Ovary (tissue), 9 donors: ENCODE data around the gene TOPAZ1. TPM values are rescaled to one million over a fixed set of nuclear protein-coding genes. Genes with fewer than 3 reads are reported as not detected.

ENCODE experiments used
- DNase-seq, 5 donors: peaks; one replicate each; pipeline ENCODE4 v3.0.0-alpha.2; 2019 to 2020
- H3K27ac ChIP-seq, 2 donors: fragments of 200-600 bp; one replicate each; pipeline versions ENCODE4 v1.5.1 to v1.8.0; 2019 to 2022
- H3K27me3 ChIP-seq: fragments of 200-600 bp; one replicate; pipeline ENCODE4 v1.8.0; 2022
- H3K36me3 ChIP-seq: fragments of 200-600 bp; sonication (generic); one replicate; pipeline ENCODE4 v1.5.1; 2019
- H3K4me1 ChIP-seq: one replicate; pipeline ENCODE4 v1.8.1; 2013; ENCODE audit warnings: mild to moderate bottlenecking, moderate library complexity; ENCODE audit not compliant: insufficient read depth
- H3K4me3 ChIP-seq: fragments of 200-600 bp; sonication (generic); one replicate; pipeline ENCODE4 v1.5.1; 2017
- H3K9me3 ChIP-seq, 2 donors: fragments of 200-600 bp in 1 of 2; sonication (generic) in 1 of 2; one replicate each; pipeline versions ENCODE4 v1.5.1 to v1.8.1; 2013 to 2019; ENCODE audit warnings: mild to moderate bottlenecking in 1 of 2, moderate library complexity in 1 of 2
- CTCF ChIP-seq, 3 donors: fragments of 450-650 bp in 2 of 3; fragments of 200-600 bp in 1 of 3; IDR thresholded peaks; one replicate each; pipeline versions ENCODE4 v1.5.1 to v1.8.0; 2016 to 2022; ENCODE audit warnings: antibody characterized with exemption in 3 of 3, mild to moderate bottlenecking in 1 of 3
- EP300 ChIP-seq: sonication (generic); formaldehyde crosslinking; IDR thresholded peaks from one replicate; pipeline ENCODE4 v1.6.1; 2017; ENCODE audit warnings: antibody characterized with exemption
- POLR2A ChIP-seq: fragments of 450-650 bp; IDR thresholded peaks from one replicate; pipeline ENCODE4 v1.6.1; 2017; ENCODE audit warnings: antibody characterized with exemption, mild to moderate bottlenecking, moderate library complexity
- WGBS, 3 donors: extraction: QIAGEN DNeasy Blood & Tissue Kit in 1 of 3; methylation state at CpG; one replicate each; pipeline versions ENCODE4 v1.1.5 to v1.1.7; 2013 to 2017; 5-methylcytosine and 5-hydroxymethylcytosine counted together
- intact Hi-C, 4 donors: fragments of 100-400 bp; cut with DNase I; formaldehyde crosslinking; loops; one replicate each; pipeline versions ENCODE4 v1.11.0 to v1.15.1; 2022 to 2023
- polyA plus RNA-seq, 2 donors: library from polyadenylated mRNA; stranded (reverse); fragments of 200-250 nt in 1 of 2; fragments of 350-450 nt in 1 of 2; fragmentation: Illumina TruSeq in 1 of 2; extraction: RNeasy Lipid Tissue Mini Kit (QIAGEN cat#74804) in 1 of 2; gene quantifications; one replicate each; pipeline ENCODE4 v1.2.3, GENCODE V29; 2013 to 2014
- total RNA-seq, 7 donors: library from RNA; depleted of rRNA in 2 of 7; stranded (reverse); fragments of >200 nt in 2 of 7; fragmentation: NEBNext Ultra II Directional in 3 of 7; extraction: Animal tissue kit (Norgen Biotek cat#: 25700) in 3 of 7; gene quantifications; one replicate each; pipeline versions ENCODE4 v1.1.0 to v1.2.4, GENCODE V29; 2016 to 2023
- donor health status: DM: no; HTN: no; CAD: no; lungs with moderate emphysema.
- donor health status: DM: no; HTN: no; CAD: no.
- donor health status: Bipolar disorder and iron deficiency.
- donor health status: DM: yes; HTN: yes; CAD: no.
- donor health status: DM: no; HTN: no; CAD: no.
- donor health status: DM: yes; HTN: yes; CAD: no.

TOPAZ1 gene
- total and polyA plus RNA-seq, 9 donors: 0.02 TPM; not detected in 8

GRCh38 chr3:44265815-44266214, 24.1 kb downstream of the TOPAZ1 start:
- no peak for DNase-seq
- Histone ChIP-seq H3K27me3 (no peaks in the 10 kb centered on the region), H3K27ac (no peak overlapping the region), H3K36me3 (no peaks in the 10 kb centered on the region), H3K4me1 (no peaks in the 10 kb centered on the region), H3K4me3 (no peak overlapping the region), H3K9me3 (no peaks in the 10 kb centered on the region)
- intact Hi-C loops: no loop called here
- WGBS, 3 donors: 76 to 82% (median 77%) methylated on average over 3 of the region's 3 CpGs
- TF ChIP-seq EP300: no peak
- TF ChIP-seq CTCF (IDR thresholded peaks at IDR 0.05): no peak
- TF ChIP-seq POLR2A: no peak

- Histone ChIP-seq H3K27me3 (no peaks in the 10 kb centered on the region), H3K4me3 (no peak overlapping the region), H3K4me1 (no peaks in the 10 kb centered on the region), H3K36me3 (no peaks in the 10 kb centered on the region), H3K9me3 (peaks cover 0 to 3% of the 10 kb centered on the region in 2 donors), H3K27ac (no peak overlapping the region)
- no peak for TF ChIP-seq CTCF (IDR thresholded peaks at IDR 0.05)
- no peak for TF ChIP-seq POLR2A
- no peak for TF ChIP-seq EP300
- WGBS, 3 donors: 75 to 87% (median 85%) methylated on average over 2 of the region's 2 CpGs
- no peak for DNase-seq
- intact Hi-C loops: no loop called here
Observed at GRCh38 chr3:44272191-44272590, 30.5 kb downstream of the TOPAZ1 start.

GRCh38 chr3:44277925-44278324, 36.2 kb downstream of the TOPAZ1 start:
- no peak overlapping the region for H3K27ac ChIP-seq
- H3K4me3 ChIP-seq: no peak overlapping the region
- H3K27me3 ChIP-seq: no peaks in the 10 kb centered on the region
- no peaks in the 10 kb centered on the region for H3K9me3 ChIP-seq
- DNase-seq: no peak
- 49 to 61% (median 54%) methylated on average over 1 of the region's 1 CpG for WGBS, 3 donors
- no peaks in the 10 kb centered on the region for H3K4me1 ChIP-seq
- TF ChIP-seq POLR2A: no peak
- TF ChIP-seq CTCF (IDR thresholded peaks at IDR 0.05): no peak
- TF ChIP-seq EP300: no peak
- no peaks in the 10 kb centered on the region for H3K36me3 ChIP-seq
- intact Hi-C loops: no loop called here

- Histone ChIP-seq H3K9me3 (no peaks in the 10 kb centered on the region), H3K27me3 (no peaks in the 10 kb centered on the region), H3K27ac (no peak overlapping the region), H3K4me3 (no peak overlapping the region), H3K4me1 (no peaks in the 10 kb centered on the region), H3K36me3 (no peaks in the 10 kb centered on the region)
- intact Hi-C loops: no loop called here
- TF ChIP-seq EP300 (no peak), CTCF (IDR thresholded peaks at IDR 0.05) (no peak), POLR2A (no peak)
- WGBS, 3 donors: 84 to 90% (median 89%) methylated on average over 3 of the region's 3 CpGs
- no peak for DNase-seq
Observed at GRCh38 chr3:44280077-44280476, 38.4 kb downstream of the TOPAZ1 start.

GRCh38 chr3:44280631-44281030, 38.9 kb downstream of the TOPAZ1 start:
- Histone ChIP-seq H3K27ac (no peak overlapping the region), H3K4me3 (no peak overlapping the region), H3K36me3 (no peaks in the 10 kb centered on the region), H3K9me3 (no peaks in the 10 kb centered on the region), H3K4me1 (no peaks in the 10 kb centered on the region), H3K27me3 (no peaks in the 10 kb centered on the region)
- no peak for TF ChIP-seq CTCF (IDR thresholded peaks at IDR 0.05)
- no peak for TF ChIP-seq EP300
- TF ChIP-seq POLR2A: no peak
- intact Hi-C loops: no loop called here
- WGBS, 3 donors: 76 to 84% (median 77%) methylated on average over 2 of the region's 2 CpGs
- DNase-seq: no peak
